Activated CD4-positive, alpha-beta T cell treated with anti-CD3 and anti-CD28 coated beads, Interleukin-2, amount 10 ng/mL, durations not matched to agents 24 days and 14 days (primary cell): ENCODE data around the gene RETREG1. TPM values are rescaled to one million over a fixed set of nuclear protein-coding genes. Genes with fewer than 3 reads are reported as not detected.
"Not testable (repeated sequence)": the region's sequence is repeated elsewhere in the genome, so short reads cannot be mapped to it uniquely, and the experiment has no call there.

Source experiments
- DNase-seq: peaks from one replicate; pipeline ENCODE4 v3.0.0; 2022
- H3K27ac Mint-ChIP-seq: one replicate; pipeline ENCODE4 v1.8.0; 2022; ENCODE audit warnings: mild to moderate bottlenecking, mixed read lengths
- H3K27me3 Mint-ChIP-seq: one replicate; pipeline ENCODE4 v1.8.0; 2022; ENCODE audit warnings: mixed read lengths
- H3K36me3 Mint-ChIP-seq: one replicate; pipeline ENCODE4 v1.8.0; 2022; ENCODE audit warnings: low read depth, mild to moderate bottlenecking, mixed read lengths
- H3K4me1 Mint-ChIP-seq: one replicate; pipeline ENCODE4 v1.8.0; 2021; ENCODE audit warnings: mixed read lengths
- H3K4me3 Mint-ChIP-seq: one replicate; pipeline ENCODE4 v1.8.0; 2022; ENCODE audit warnings: mild to moderate bottlenecking, moderate library complexity, mixed read lengths
- H3K9me3 Mint-ChIP-seq: one replicate; pipeline ENCODE4 v1.8.0; 2021; ENCODE audit warnings: mixed read lengths
- intact Hi-C: fragments of 100-400 bp; cut with micrococcal nuclease; formaldehyde crosslinking; loops from one replicate; pipeline ENCODE4 v1.15.1; 2023
- total RNA-seq: library from RNA; stranded (reverse); gene quantifications from 2 replicates; pipeline ENCODE4 v1.2.3, GENCODE V29; 2022

The RETREG1 gene
- total RNA-seq, 1 donor from 2014 or later, result 21.1 TPM

DNA sequence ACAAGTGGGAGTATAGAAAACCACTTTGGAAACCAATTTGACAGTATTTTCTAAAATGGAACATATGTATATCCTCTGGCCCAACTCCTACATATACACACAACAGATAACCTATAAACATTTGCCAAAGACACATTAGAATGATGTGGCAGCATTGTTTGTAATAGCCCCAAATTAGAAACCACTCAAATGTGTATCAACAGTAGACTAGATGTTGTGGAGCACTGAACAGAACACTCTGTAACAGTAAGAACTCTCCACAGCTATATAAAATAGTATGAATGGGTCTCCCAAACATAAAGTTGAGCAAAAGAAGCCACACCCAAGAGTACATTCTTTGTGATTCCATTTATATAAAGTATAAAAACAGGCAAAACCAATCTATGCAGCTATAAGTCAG lies 157.3 kb downstream of the RETREG1 start:
- no peaks in the 10 kb centered on the region for H3K27me3 Mint-ChIP-seq
- peaks cover 83% of the 10 kb centered on the region for H3K36me3 Mint-ChIP-seq
- H3K4me3 Mint-ChIP-seq, result peak overlapping the region; percentile 53
- peak overlapping the region; percentile 80 for H3K27ac Mint-ChIP-seq
- intact Hi-C loops, result loop anchor here (1.0 to 5.0 kb wide), 3 partner anchors 8 to 1797 kb away; partner anchors contain the start of gene OTULIN
- peaks cover 67% of the 10 kb centered on the region for H3K4me1 Mint-ChIP-seq
- no peaks in the 10 kb centered on the region for H3K9me3 Mint-ChIP-seq
- no peak for DNase-seq

DNA sequence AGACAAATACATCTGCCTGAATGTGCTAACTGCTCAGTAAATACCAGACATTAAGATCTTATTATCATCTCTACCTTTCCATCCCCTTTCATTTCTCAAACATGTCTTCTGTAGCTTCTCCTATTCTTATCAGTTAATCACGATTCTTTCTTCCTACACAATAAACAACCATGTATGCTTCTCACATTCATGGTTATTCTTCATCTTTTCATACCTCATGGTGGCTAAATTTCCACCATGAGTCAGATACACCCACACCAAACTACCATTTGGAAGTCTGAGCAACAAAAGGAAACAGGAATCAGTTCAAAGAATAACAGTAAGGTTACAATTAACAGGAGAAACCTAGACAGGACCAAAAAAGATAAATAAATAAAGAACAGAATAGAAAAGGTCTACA lies 158.9 kb downstream of the RETREG1 start:
- Mint-ChIP-seq H3K27me3 (no peaks in the 10 kb centered on the region), H3K9me3 (no peaks in the 10 kb centered on the region), H3K36me3 (peaks cover 77% of the 10 kb centered on the region), H3K4me3 (peak overlapping the region; percentile 53), H3K4me1 (peaks cover 59% of the 10 kb centered on the region), H3K27ac (peak overlapping the region; percentile 70)
- DNase-seq, result no peak
- intact Hi-C loops, result loop anchor here (2.0 to 5.0 kb wide), 2 partner anchors 171 to 1796 kb away; partner anchors contain the start of gene OTULIN

DNA sequence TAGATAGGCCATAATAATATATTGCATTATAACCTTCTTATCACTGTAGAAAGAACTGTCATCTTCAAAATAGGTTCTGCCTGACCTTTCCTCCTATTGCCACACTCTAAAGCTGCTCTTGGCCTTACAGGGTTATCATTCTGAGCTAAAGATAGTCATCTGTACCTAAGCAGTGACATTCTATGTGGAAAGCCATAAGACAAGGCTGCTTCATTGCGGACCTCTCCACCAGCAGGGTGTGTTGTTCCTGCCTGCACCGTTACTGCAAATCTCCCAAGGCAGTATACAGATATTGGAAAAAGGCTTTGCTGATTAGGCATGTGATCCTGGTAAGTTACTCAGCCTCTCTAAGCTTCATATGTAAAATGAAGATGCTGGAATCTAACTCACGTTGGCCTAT lies 159.3 kb downstream of the RETREG1 start:
- DNase-seq, result no peak
- intact Hi-C loops, result loop anchor here (5.0 kb wide), 1 partner anchor 1795 kb away; the partner anchor contains the start of gene OTULIN
- H3K9me3 Mint-ChIP-seq, result no peaks in the 10 kb centered on the region
- peak overlapping the region; percentile 53 for H3K4me3 Mint-ChIP-seq
- peaks cover 57% of the 10 kb centered on the region for H3K4me1 Mint-ChIP-seq
- H3K27me3 Mint-ChIP-seq, result no peaks in the 10 kb centered on the region
- peak overlapping the region; percentile 70 for H3K27ac Mint-ChIP-seq
- H3K36me3 Mint-ChIP-seq, result peaks cover 74% of the 10 kb centered on the region

DNA sequence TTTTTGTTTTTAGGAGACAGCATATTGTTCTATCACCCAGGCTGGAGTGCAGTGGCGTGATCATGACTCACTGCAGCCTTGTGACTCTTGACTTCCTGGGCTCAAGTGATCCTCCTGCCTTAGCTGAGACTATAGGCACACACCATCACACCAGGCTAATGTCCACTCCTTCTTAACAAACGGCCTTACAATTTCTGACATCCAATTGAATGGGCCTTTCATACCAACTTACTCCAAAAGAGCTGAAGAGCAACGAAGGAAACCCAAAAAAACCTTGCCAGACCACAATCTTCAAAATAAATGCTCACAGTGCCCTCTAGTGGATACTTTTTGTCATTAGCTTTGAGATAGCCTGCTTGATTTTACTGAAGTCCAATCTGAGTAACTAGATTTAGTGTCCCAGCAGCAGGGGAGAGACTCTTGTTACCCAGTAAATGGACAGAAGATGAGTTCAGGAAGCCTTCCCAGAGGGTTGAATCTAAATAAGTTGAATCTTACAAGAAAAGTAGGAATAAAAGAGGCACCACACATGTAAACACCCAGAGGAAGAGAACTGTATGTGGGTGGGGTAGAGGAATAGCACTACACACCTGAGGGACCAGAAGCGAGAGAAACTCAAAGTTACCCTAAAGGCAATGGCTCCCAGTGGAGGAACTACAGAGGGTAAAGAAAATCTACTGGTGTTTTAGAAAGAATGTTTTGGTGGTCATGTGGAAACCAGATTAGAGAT lies 160.5 kb downstream of the RETREG1 start:
- DNase-seq, result peak; percentile 80
- intact Hi-C loops, result loop anchor here (5.0 kb wide), 1 partner anchor 1794 kb away; the partner anchor contains the start of gene OTULIN
- Mint-ChIP-seq H3K27ac (peak overlapping the region; percentile 90), H3K4me3 (peak overlapping the region; percentile 71), H3K27me3 (no peaks in the 10 kb centered on the region), H3K36me3 (peaks cover 72% of the 10 kb centered on the region), H3K9me3 (no peaks in the 10 kb centered on the region), H3K4me1 (peaks cover 47% of the 10 kb centered on the region)

DNA sequence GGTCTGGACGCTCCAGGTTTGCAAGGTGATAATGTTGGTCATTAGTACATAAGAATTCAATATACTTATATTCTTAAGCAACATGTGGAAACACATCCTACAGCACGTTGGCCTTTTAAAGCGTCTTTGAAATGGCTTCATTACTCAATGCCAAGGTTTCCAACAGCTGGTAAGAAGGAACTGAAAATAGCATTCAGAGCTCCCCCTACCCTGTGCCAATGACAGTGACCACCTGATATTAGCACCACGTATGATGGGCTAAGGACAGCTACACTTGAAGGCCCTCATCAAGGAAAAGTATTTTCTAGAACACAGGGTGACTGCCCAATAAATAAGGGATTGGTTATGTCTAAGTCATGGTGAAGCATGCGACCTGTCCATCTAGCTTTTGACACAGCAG lies 161.1 kb downstream of the RETREG1 start:
- no peak for DNase-seq
- no peaks in the 10 kb centered on the region for H3K9me3 Mint-ChIP-seq
- H3K4me3 Mint-ChIP-seq, result peak overlapping the region; percentile 71
- peaks cover 72% of the 10 kb centered on the region for H3K36me3 Mint-ChIP-seq
- intact Hi-C loops, result loop anchor here (5.0 kb wide), 1 partner anchor 1793 kb away; the partner anchor contains the start of gene OTULIN
- H3K4me1 Mint-ChIP-seq, result peaks cover 41% of the 10 kb centered on the region
- H3K27me3 Mint-ChIP-seq, result no peaks in the 10 kb centered on the region
- H3K27ac Mint-ChIP-seq, result peak overlapping the region; percentile 90

DNA sequence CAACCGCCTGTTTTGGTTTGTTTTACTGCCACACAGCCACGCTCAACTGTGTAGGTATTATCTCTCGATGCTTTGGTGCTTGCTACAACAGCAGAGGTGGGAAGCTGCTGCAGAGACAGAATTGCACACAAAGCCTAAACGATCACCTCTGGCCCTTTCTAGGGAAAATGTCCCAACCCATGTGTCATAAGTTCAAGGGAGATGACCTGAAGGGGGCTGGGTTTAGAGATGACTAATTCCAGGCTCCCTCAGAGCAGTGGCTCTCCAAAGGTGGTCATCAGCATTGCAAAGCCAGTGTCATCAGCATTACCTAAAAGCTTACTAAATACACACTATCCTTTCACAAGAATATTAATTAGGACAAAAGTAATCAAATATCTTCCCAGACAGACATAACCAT lies 162.1 kb downstream of the RETREG1 start:
- peaks cover 73% of the 10 kb centered on the region for H3K36me3 Mint-ChIP-seq
- H3K27me3 Mint-ChIP-seq, result no peaks in the 10 kb centered on the region
- peak; percentile 50 for DNase-seq
- H3K4me3 Mint-ChIP-seq, result no peak overlapping the region
- H3K4me1 Mint-ChIP-seq, result peaks cover 34% of the 10 kb centered on the region
- no peaks in the 10 kb centered on the region for H3K9me3 Mint-ChIP-seq
- intact Hi-C loops, result loop anchor here (5.0 kb wide), 1 partner anchor 1792 kb away; the partner anchor contains the start of gene OTULIN
- H3K27ac Mint-ChIP-seq, result peak overlapping the region; percentile 4

DNA sequence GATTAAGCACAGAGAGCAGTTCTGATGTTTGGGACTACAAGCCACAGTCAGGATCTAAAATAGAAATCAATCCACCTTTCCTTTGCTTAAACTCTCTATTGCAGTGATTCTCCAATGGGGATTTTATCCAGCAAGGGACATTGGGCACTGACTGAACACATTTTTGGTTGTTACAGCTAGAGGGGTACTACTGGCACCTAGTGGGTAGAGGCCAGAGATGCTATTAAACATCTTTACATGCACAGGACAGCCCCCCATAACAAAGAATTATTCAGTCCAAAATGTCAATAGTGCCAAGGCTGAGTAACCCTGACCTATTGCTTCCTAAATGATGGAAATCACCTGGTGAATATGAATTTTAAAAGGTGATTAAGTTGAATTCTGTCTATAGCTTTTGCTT lies 163.2 kb downstream of the RETREG1 start:
- Mint-ChIP-seq H3K4me1 (peaks cover 27% of the 10 kb centered on the region), H3K4me3 (no peak overlapping the region), H3K9me3 (no peaks in the 10 kb centered on the region), H3K27ac (no peak overlapping the region), H3K36me3 (peaks cover 75% of the 10 kb centered on the region), H3K27me3 (no peaks in the 10 kb centered on the region)
- intact Hi-C loops, result no loop called here
- no peak for DNase-seq

DNA sequence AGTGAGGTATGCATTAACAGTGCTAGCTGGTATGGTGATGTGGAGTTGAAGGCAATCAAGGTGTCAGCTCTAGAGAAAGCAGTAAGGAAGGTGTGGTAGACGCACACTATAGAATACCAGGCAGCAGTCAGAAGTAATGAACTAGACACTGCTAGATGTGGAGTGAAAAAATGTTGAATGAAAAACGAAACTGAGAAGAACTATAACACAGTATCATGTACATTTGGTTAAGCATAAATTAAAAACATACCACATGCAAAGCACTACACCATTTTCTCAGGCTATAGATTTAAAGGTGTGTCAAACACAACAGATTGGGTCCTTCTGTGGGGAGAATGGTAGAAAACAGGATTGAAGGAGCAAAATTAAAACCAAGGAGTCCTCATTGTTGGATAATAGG lies 166.6 kb downstream of the RETREG1 start:
- no peaks in the 10 kb centered on the region for H3K27me3 Mint-ChIP-seq
- no peak for DNase-seq
- peaks cover 4% of the 10 kb centered on the region for H3K4me1 Mint-ChIP-seq
- intact Hi-C loops, result no loop called here
- H3K36me3 Mint-ChIP-seq, result peaks cover 74% of the 10 kb centered on the region
- no peak overlapping the region for H3K27ac Mint-ChIP-seq
- no peak overlapping the region for H3K4me3 Mint-ChIP-seq
- H3K9me3 Mint-ChIP-seq, result no peaks in the 10 kb centered on the region

DNA sequence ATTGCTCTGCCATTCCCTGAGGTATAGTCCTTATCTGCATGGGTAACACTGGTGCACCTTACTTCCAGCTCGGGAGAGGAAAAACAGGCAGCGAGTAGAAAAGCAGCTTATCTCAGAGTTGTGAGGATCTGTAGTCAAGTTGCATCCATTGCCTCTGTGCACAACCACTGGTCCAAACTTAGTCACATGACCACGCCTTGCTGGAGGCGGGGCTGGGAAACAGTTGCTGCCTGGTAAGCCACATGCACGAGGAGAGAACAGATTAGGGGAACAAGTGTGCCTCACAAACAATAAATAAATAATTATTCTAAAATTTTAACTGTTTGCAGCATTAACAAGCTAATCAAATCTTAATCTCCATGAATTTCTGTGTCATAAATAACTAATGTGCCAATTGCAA lies 169.8 kb downstream of the RETREG1 start:
- no peak for DNase-seq
- H3K4me3 Mint-ChIP-seq, result no peak overlapping the region
- H3K9me3 Mint-ChIP-seq, result no peaks in the 10 kb centered on the region
- H3K27ac Mint-ChIP-seq, result no peak overlapping the region
- intact Hi-C loops, result no loop called here
- peaks cover 55% of the 10 kb centered on the region for H3K36me3 Mint-ChIP-seq
- H3K27me3 Mint-ChIP-seq, result no peaks in the 10 kb centered on the region
- H3K4me1 Mint-ChIP-seq, result no peaks in the 10 kb centered on the region

DNA sequence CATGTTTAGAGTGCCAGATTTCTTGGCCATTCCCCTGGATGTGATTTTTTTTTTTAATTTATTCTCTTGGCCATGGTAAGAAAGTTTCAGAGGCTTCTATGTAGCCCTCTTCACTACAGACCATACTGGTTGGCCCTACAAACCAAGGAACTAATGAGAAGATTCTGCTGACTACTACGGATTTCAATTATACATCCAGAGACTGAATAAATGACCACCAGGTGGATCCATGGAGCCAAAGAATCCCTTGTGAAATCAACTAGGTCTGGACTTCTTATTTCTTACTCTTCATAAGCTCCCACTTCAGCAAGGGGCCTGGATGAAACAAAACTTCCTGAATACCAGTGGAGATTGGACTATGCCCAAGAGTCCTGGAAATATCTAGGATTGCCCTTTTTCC lies 178.8 kb downstream of the RETREG1 start:
- Mint-ChIP-seq H3K4me3 (no peak overlapping the region), H3K9me3 (no peaks in the 10 kb centered on the region), H3K36me3 (no peaks in the 10 kb centered on the region), H3K27me3 (peaks cover 5% of the 10 kb centered on the region), H3K27ac (no peak overlapping the region), H3K4me1 (no peaks in the 10 kb centered on the region)
- intact Hi-C loops, result no loop called here
- no peak for DNase-seq

DNA sequence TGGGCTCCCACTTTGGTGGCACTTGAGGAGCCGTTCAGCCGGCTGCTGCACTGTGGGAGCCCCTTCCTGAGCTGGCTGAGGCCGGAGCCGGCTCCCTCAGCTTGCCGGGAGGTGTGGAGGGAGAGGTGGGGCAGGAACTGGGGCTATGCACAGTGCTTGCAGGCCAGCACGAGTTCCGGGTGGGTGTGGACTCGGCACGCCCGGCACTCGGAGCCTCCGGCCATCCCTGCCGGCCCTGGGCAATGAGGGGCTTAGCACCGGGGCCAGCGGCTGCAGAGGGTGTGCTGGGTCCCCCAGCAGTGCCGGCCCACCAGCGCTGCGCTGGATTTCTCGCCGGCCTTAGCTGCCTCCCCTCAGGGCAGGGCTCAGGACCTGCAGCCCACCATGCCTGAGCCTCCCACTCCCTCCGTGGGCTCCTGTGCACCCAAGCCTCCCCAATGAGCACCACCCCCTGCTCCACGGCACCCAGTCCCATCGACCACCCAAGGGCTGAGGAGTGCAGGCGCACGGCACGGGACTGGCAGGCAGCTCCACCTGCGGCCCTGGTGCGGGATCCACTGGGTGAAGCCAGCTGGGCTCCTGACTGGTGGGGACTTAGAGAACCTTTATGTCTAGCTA lies 180.6 kb downstream of the RETREG1 start:
- DNase-seq, H3K4me1 Mint-ChIP-seq, H3K27ac Mint-ChIP-seq, intact Hi-C loops, H3K4me3 Mint-ChIP-seq, H3K36me3 Mint-ChIP-seq, H3K9me3 Mint-ChIP-seq: not testable (repeated sequence)
- peaks cover 11% of the 10 kb centered on the region for H3K27me3 Mint-ChIP-seq

DNA sequence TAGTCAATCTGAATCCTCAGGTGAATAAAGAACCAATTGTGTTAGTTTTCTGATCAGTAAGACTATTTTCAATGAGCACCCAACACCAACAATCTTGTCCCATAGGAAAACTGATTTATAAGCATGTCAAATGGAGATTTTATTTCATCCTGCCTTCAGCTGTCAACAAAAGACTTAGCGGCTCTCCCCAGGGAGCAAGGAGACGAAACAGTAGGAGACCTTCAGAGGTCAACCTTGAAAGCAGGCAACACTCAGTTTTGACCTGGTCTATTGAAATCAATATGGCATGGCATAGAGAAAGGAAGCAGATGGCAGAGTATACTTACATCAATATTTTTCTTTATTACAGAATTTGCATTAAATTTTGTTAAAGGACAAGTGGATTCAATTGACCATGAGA lies 185.3 kb downstream of the RETREG1 start:
- no peak overlapping the region for H3K27ac Mint-ChIP-seq
- DNase-seq, result no peak
- no peaks in the 10 kb centered on the region for H3K4me1 Mint-ChIP-seq
- H3K9me3 Mint-ChIP-seq, result peaks cover 4% of the 10 kb centered on the region
- no peaks in the 10 kb centered on the region for H3K36me3 Mint-ChIP-seq
- intact Hi-C loops, result no loop called here
- H3K27me3 Mint-ChIP-seq, result peaks cover 15% of the 10 kb centered on the region
- H3K4me3 Mint-ChIP-seq, result no peak overlapping the region

DNA sequence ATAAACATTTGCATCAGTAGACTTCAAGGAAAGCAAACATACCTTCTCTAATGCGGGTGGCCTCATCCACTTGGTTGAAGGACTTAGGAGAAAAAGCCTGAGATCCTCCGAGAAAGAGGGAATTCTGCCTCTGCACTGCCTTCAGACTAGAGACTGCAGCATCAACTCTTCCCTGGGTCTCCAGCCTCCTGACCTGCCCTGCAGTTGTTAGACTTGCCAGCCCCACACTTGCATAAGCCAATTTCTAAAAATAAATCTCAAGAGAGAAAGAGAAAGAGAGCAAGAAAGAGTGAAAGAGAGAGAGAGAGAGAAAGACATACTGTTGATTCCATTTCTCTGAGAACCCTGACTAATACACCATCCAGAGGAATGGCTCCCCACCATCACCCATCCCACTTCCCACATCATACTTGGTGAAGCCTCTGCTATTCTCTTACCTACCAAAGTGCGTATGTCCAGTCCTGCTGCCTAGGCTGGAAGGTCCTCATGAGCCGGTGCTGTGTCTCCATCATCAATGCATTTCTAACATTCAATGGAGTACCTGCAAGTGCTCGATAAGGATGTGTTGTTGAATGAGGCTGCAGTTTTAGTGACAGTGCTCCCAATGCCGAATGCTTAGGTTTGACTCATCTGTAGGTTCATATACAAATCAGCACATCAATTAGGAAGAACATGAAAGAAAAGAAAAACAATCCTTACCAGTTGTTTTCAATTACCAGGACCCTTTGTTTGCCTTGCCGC lies 186.3 kb downstream of the RETREG1 start:
- Mint-ChIP-seq H3K27me3 (peaks cover 15% of the 10 kb centered on the region), H3K4me1 (no peaks in the 10 kb centered on the region), H3K36me3 (no peaks in the 10 kb centered on the region), H3K27ac (no peak overlapping the region), H3K4me3 (no peak overlapping the region), H3K9me3 (peaks cover 4% of the 10 kb centered on the region)
- intact Hi-C loops, result no loop called here
- DNase-seq, result no peak

DNA sequence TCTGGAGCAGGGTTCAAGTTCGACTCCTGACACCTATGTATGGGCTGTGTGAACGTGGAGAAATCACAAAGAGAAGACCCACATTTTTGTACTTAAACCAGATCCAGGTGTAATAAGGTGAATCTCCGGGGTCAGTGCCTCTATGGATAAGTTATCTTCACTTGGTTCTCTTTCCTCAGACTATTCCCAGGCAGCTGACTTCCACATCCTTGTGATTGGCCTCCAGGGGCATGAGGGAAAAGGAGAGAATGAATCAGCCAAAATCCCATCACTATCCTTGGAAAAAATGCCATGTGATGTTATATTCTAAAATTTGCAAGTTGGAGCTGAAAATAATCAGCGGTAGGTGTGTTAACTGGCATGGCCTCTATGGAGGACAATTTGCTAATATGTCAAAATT lies 188.4 kb downstream of the RETREG1 start:
- no peak for DNase-seq
- peaks cover 10% of the 10 kb centered on the region for H3K27me3 Mint-ChIP-seq
- no peak overlapping the region for H3K4me3 Mint-ChIP-seq
- no peaks in the 10 kb centered on the region for H3K4me1 Mint-ChIP-seq
- no peaks in the 10 kb centered on the region for H3K36me3 Mint-ChIP-seq
- intact Hi-C loops, result no loop called here
- peaks cover 4% of the 10 kb centered on the region for H3K9me3 Mint-ChIP-seq
- no peak overlapping the region for H3K27ac Mint-ChIP-seq
